GM18526 (cell line): Measurements from ENCODE around the gene SHH.

Experiments
- POLR2A ChIP-seq: IDR thresholded peaks from 3 replicates; pipeline ENCODE4 v1.6.1; 2011; ENCODE audit not compliant: insufficient read length; ENCODE audit errors: extremely low read depth

Gene SHH

GRCh38 chr7:155831807-155832524 lies 19.7 kb upstream of the SHH start:
- TF ChIP-seq POLR2A: no peak

GRCh38 chr7:155830961-155831806 lies 18.9 kb upstream of the SHH start:
- TF ChIP-seq POLR2A: no peak

DNA sequence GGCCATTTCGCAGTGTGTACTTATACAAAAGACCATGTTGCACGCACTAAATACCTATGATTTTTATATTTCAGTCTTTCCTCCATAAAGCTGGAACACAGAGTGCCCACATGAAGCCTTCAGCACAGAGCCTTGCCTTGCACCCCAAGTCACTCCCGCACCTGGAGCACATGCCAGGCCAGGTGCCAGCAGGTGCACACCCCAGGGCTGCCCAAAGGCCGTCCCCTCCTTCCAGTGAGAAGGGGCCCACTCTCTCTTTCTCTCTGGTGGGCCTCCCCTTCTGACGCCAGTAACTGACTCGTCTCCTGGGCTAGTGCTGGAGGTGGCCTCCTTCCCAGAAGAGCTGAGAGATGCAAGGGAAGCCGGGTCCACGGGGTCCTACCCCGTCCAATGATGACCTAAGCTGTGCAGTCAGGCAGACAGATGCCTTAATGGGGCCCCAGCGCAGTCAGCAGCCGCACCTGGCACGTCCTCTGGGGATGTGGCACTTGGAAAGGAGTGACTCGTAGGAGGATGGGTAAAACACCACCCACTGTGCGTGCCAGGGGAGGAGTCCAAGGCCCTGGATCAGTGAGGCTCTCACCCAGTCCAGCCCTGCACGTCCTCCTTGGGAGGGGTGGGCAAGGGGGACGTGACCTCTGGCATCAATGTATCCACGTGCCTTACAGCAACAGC lies 17.7 kb upstream of the SHH start:
- TF ChIP-seq POLR2A: no peak

DNA sequence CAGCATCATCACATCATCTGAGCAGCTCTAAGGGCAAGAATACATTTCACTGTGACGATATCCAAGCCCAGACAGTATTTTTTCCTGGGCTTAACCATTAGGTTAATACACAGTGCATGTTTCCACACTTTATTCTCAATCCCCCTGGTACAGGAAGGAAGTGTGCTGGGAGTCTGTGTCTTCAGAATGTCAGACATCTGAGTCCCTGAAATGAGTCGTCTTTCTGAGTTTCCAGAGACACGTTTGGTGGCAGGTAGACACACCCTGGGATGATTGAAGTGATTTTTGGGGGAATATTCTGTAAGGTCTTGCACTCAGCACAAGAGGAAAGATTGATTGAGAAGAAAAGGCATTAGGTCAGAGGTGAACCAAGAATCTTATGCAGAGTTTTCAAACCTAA lies 13.1 kb upstream of the SHH start:
- no peak for TF ChIP-seq POLR2A

DNA sequence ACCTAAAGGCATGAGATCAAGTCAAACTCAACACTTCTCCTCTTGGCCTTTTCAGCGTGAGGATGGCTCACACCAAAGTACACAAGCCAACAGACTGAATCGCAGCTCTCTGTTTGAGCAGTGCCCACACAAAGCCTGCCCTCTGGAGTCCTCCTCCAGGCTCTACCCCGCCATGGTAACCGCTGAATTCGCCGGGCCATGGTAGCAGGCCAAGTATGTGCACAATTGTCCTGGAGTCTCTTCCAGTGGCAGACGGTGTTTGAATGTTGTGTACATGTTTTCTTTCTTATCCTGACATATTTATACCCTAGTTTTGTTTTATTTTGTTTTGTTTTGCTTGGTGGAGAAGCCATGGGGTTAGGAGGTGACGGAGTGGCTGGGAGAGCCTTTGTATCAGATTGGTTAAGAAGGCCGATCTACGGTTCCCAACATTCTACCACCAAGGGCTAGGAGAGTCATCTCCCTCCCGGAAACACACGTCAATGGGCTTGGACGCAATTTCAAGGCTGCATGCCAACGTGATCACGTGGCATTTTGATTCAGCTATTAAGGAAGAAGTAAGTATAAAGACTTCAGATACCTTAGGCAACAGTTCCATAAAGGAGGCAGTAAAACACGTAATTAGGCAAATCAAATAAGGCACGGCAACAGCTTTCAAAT lies 12.1 kb upstream of the SHH start:
- no peak for TF ChIP-seq POLR2A

DNA sequence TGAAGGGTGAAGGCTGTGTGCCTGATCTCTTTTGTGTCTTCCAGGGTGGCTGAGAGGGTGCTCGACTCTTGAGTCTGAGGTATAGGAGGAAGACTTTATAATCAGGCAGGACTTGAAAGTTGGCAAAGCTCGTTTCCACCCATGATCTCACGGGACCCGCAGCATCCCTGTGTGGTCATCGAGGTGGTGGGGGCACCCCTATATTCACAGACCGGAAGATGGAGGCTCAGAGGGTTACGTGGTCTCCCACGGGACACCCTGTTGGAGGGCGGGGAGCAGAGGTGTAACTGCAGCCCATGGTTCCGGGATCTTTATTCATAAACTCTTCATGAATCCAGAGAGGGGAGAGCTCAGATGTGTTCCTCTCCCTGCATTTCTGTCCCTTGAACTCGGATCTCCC lies 9.6 kb upstream of the SHH start:
- no peak for TF ChIP-seq POLR2A

GRCh38 chr7:155820788-155821187 lies 8.5 kb upstream of the SHH start:
- TF ChIP-seq POLR2A: no peak

GRCh38 chr7:155820246-155820645 lies 8.0 kb upstream of the SHH start:
- no peak for TF ChIP-seq POLR2A

- no peak for TF ChIP-seq POLR2A
Measured at GRCh38 chr7:155819186-155819585, 6.9 kb upstream of the SHH start.

DNA sequence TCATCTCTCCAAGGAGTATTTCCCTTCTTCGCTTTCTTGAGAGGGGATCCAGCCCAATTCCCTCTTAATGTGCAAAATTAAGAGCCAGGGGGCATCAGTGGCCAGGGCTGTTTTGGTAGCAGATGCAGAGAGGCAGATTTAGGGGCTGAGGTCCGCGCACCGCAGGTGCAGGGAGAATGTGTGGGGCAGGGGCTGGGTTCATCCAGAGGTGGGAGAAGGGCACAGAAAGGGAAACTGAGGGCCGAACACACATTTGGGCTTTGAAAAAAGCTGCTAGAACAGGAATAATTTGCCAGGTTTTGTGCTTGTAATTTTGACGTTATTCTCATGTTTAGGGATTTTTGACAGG lies 6.5 kb upstream of the SHH start:
- TF ChIP-seq POLR2A: no peak

DNA sequence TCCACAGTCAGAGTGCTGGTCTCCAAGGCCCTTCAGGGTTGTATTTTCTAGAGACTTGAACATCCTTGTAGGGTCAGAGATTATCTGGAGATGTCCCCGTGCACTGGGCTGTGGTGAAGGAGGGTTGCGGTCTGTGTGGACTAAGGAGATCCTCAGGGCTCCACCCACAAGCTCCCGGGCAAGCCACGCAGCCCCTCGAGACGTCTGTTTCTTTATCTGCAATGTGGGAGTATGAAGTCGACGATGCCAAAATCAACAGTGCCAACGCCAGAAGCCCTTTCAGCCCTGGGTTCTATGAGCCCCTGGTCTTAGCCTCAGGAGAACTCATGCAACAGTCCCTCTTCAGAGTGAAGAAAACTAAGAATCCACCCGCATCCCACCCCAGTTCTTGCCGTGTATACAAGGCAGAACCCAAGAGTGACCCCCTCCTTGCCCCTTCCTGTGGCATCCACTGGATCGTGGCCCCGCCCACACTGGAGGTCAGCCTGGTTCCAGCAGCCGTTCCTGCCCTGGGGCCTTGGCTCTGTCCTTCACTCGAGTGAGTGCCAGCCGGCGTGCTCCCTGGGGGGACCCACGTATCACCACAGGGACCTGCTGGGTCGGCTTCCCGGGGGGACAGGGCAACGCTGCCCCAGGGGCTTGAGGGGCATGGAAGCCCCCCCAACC lies 6.0 kb upstream of the SHH start:
- no peak for TF ChIP-seq POLR2A

DNA sequence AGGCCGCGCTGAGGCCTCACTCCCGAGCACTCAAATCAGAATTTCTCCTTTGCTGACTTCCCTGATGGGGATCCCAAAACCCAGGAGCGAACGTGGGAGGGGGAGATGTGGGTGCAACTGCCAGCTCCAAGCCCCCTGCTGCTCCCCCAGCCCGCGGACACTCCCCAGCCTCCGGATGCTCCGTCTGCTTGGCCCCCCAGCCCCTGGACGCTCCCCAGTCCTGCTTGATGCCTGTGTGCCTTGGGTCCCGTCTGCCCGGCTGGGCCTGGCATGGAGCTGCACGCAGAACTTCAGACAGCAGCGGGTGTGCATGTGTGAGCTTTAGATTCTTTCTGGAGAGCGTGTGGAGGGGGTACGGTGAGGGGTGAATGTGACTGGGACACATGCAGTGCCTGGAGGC lies 4.7 kb upstream of the SHH start:
- no peak for TF ChIP-seq POLR2A

GRCh38 chr7:155816192-155816508 lies 3.9 kb upstream of the SHH start:
- TF ChIP-seq POLR2A: no peak

DNA sequence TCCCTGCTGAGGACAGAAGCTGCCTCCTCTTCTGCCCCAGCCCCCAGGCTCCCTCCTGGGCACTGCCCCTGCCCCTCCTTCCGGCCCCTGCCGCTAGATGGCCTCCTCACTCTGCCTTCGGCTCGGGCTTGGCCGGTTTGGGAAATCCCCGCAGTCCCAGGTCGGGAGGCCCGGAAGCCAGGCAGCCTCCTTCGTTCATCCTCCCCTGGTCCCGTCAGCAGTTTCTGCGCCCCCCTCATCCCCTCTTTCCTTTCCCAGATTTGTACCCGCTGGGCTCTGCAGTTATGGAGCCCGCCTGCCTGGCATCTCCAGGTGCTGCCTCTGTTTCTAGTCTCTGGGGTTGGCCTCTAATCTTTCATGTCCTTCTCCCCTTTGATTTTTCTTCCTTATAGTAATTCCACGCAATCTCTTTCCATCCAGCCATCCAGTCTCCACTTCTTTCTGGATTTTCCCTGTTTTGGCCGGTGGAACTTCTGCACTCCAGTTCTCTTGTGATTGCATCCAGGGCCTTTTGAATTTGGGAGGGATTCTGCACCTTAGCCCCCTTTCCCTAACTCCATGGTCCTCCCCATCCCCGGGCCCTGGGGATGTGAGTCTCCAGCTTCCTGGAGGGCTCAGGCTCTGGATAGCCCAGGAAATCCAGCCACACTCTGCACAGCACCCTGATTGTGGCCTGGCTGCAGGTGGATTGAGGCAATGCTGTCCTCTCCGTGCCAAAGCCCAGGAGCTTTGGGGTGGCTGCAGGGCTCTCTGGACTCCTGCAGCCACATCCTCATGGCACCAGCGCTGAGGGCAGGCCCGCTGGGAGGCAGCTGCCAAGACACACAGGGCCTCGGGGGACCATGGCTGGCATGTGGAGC lies 3.3 kb upstream of the SHH start:
- no peak for TF ChIP-seq POLR2A

DNA sequence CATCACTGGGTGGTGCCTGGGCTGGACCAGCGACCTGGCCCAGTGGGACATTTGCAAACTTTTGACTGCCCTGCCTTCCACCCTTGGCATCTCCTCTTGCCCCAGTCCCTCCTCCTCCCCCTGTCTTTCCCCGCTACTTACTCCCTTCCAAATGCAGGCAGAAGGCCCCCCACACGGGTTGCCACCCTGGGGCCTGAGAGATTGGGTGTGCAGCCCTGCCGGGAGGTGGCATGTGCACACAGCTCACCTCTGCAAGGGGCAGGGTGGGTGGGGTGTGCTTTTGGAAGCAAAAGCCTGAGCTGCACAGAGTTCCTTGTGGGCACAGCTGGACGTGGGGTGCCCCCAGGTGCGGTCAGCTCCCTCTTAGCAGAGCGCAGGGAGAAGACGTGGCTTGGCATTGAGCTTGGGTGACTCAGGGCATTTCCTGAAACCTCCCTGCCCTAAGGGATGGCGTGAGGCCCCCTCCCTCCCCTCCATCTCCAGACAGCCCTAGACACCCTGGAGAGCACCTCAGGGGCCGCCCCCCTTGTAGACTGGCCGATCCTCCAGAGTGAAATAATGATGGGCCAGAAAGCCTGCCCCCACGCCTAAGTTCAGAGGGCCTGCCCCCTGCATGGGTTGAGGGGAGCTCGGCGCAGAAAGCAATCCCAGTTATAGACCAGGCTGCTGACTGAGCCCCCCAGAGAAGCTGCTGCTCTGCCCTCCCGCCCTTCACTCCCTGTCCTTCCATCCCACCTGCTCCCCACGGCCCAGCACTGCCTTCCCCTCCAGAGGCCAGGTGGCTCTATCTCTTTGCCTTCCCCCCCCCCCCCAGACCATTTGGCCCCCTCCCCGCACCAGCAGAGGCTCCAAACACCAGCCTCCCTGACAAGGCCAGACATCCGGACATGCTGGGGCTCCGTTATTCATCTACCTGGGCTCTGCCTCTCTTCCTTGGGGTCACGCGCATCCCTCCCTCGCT lies 2.3 kb upstream of the SHH start:
- no peak for TF ChIP-seq POLR2A
